C4-2B (cell line): ENCODE results near the gene CELSR1.

ENCODE experiments used
- CTCF ChIP-seq: fragments of 450-650 bp; conservative IDR thresholded peaks from 2 replicates; pipeline ENCODE4 v1.5.1; 2017; ENCODE audit warnings: mild to moderate bottlenecking
- ZFX ChIP-seq: fragments of 450-650 bp; IDR thresholded peaks from 2 replicates; pipeline ENCODE4 v1.6.1; 2017

GRCh38 chr22:46458525-46458924 lies 78.9 kb downstream of the CELSR1 start:
- no peak for TF ChIP-seq CTCF
- TF ChIP-seq ZFX: no peak
